DOHH2 (cell line): Measurements from ENCODE around the gene YPEL5.

ENCODE experiments used
- H3F3A ChIP-seq: fragments of 200-600 bp; sonication (generic), shearing (Covaris generic); 2 replicates; pipeline ENCODE4 v1.6.0; 2016; ENCODE audit warnings: antibody characterized with exemption, mild to moderate bottlenecking; ENCODE audit not compliant: control insufficient read depth, insufficient read depth
- H3K27ac ChIP-seq: fragments of 200-600 bp; sonication (generic); 2 replicates; pipeline ENCODE4 v1.5.1; 2014; ENCODE audit warnings: low read depth, mild to moderate bottlenecking, low read length, moderate library complexity
- H3K27me3 ChIP-seq: fragments of 200-600 bp; sonication (generic); 2 replicates; pipeline ENCODE4 v1.6.1; 2014; ENCODE audit warnings: mild to moderate bottlenecking, low read length, mixed read lengths; ENCODE audit not compliant: control insufficient read depth
- H3K36me3 ChIP-seq: fragments of 200-600 bp; sonication (generic); 2 replicates; pipeline ENCODE4 v1.6.1; 2014; ENCODE audit warnings: mild to moderate bottlenecking, low read length, moderate library complexity, mixed read lengths; ENCODE audit not compliant: control insufficient read depth
- H3K4me1 ChIP-seq: fragments of 200-600 bp; sonication (generic); 2 replicates; pipeline ENCODE4 v1.6.1; 2014; ENCODE audit warnings: mild to moderate bottlenecking, low read length, mixed read lengths; ENCODE audit not compliant: control insufficient read depth
- H3K4me2 ChIP-seq: fragments of 200-600 bp; sonication (generic); 2 replicates; pipeline ENCODE4 v1.6.0; 2014; ENCODE audit warnings: mild to moderate bottlenecking, low read length, moderate library complexity
- H3K4me3 ChIP-seq: fragments of 200-600 bp; sonication (generic); 2 replicates; pipeline ENCODE4 v1.5.1; 2014; ENCODE audit warnings: mild to moderate bottlenecking, low read length, mixed read lengths
- H3K79me2 ChIP-seq: fragments of 200-600 bp; sonication (generic); 2 replicates; pipeline ENCODE4 v1.6.1; 2014; ENCODE audit warnings: mild to moderate bottlenecking, low read length, mixed read lengths; ENCODE audit not compliant: control insufficient read depth
- H3K9me2 ChIP-seq: fragments of 200-600 bp; sonication (generic); replicated peaks from 2 replicates; pipeline ENCODE4 v1.6.1; 2014; ENCODE audit warnings: mild to moderate bottlenecking, low read length, mixed read lengths; ENCODE audit not compliant: control insufficient read depth
- H3K9me3 ChIP-seq: fragments of 200-600 bp; sonication (generic); 2 replicates; pipeline ENCODE4 v1.6.1; 2014; ENCODE audit warnings: antibody characterized with exemption, low read length, mixed read lengths; ENCODE audit not compliant: control insufficient read depth, insufficient read depth
- H4K20me1 ChIP-seq: fragments of 200-600 bp; sonication (generic); 2 replicates; pipeline ENCODE4 v1.6.0; 2014; ENCODE audit warnings: low read depth, mild to moderate bottlenecking, antibody characterized with exemption, low read length, moderate library complexity; ENCODE audit not compliant: control insufficient read depth, insufficient read depth
- CTCF ChIP-seq: fragments of 200-600 bp; sonication (generic); IDR thresholded peaks from one replicate; pipeline ENCODE4 v1.5.1; 2014; ENCODE audit warnings: antibody characterized with exemption, mild to moderate bottlenecking, low read depth, low read length; ENCODE audit not compliant: poor library complexity, severe bottlenecking
- EZH2phosphoT487 ChIP-seq: fragments of 200-600 bp; sonication (generic); IDR thresholded peaks from 2 replicates; pipeline ENCODE4 v1.6.1; 2017; ENCODE audit warnings: borderline replicate concordance, mild to moderate bottlenecking, antibody characterized with exemption, low read length, moderate library complexity, mixed read lengths

Gene YPEL5

GRCh38 chr2:30134582-30134981, 12.2 kb upstream of the YPEL5 start:
- Histone ChIP-seq H3K36me3 (no peaks in the 10 kb centered on the region), H3K79me2 (no peaks in the 10 kb centered on the region)

GRCh38 chr2:30135541-30135940, 11.3 kb upstream of the YPEL5 start:
- Histone ChIP-seq H3K27me3 (peaks cover 7% of the 10 kb centered on the region; the same call in 1 of the 2 replicates), H3K9me2 (no peaks in the 10 kb centered on the region), H3K4me1 (peaks cover 12% of the 10 kb centered on the region), H3K79me2 (no peaks in the 10 kb centered on the region), H3K27ac (no peak overlapping the region), H3F3A (no peaks in the 10 kb centered on the region), H3K36me3 (no peaks in the 10 kb centered on the region), H3K9me3 (no peaks in the 10 kb centered on the region), H3K4me2 (no peak overlapping the region), H3K4me3 (no peak overlapping the region), H4K20me1 (no peaks in the 10 kb centered on the region)
- TF ChIP-seq CTCF (no peak), EZH2phosphoT487 (no peak)

More at GRCh38 chr2:30134582-30134981, 12.2 kb upstream of the YPEL5 start:
- Histone ChIP-seq H3F3A (no peaks in the 10 kb centered on the region), H3K4me3 (no peak overlapping the region), H3K9me3 (no peaks in the 10 kb centered on the region), H3K27ac (no peak overlapping the region), H4K20me1 (no peaks in the 10 kb centered on the region), H3K4me1 (peaks cover 9% of the 10 kb centered on the region), H3K9me2 (no peaks in the 10 kb centered on the region), H3K4me2 (no peak overlapping the region), H3K27me3 (peaks cover 7% of the 10 kb centered on the region; the same call in 1 of the 2 replicates)
- TF ChIP-seq CTCF: no peak
- TF ChIP-seq EZH2phosphoT487: no peak

GRCh38 chr2:30136764-30137444, 9.9 kb upstream of the YPEL5 start:
- Histone ChIP-seq H3K27me3 (peaks cover 7% of the 10 kb centered on the region; the same call in 1 of the 2 replicates), H3F3A (no peaks in the 10 kb centered on the region), H3K79me2 (no peaks in the 10 kb centered on the region), H3K9me2 (no peaks in the 10 kb centered on the region), H3K4me3 (no peak overlapping the region), H3K4me1 (peaks cover 12% of the 10 kb centered on the region), H3K9me3 (no peaks in the 10 kb centered on the region), H3K36me3 (no peaks in the 10 kb centered on the region), H3K27ac (no peak overlapping the region), H3K4me2 (no peak overlapping the region), H4K20me1 (no peaks in the 10 kb centered on the region)
- TF ChIP-seq CTCF (no peak), EZH2phosphoT487 (no peak)
